GM23338 (cell line): Measurements from ENCODE around the gene SGCD.

ENCODE experiments used
- CREB1 ChIP-seq: fragments of 250-450 bp; sonication (Bioruptor Pico); IDR thresholded peaks from 2 replicates; pipeline ENCODE4 v1.5.0; 2020; ENCODE audit warnings: low read depth, mild to moderate bottlenecking, moderate library complexity
- CTCF ChIP-seq, 2 experiments: fragments of 200-600 bp in 1 of 2; sonication (generic) in 1 of 2; conservative IDR thresholded peaks; 2 replicates each; pipeline versions ENCODE4 v1.5.1 to v1.6.1; 2016 to 2017; ENCODE audit warnings: antibody characterized with exemption in 2 of 2, low read depth in 2 of 2, mild to moderate bottlenecking in 2 of 2, moderate library complexity in 1 of 2
- EZH2 ChIP-seq: fragments of 200-600 bp; sonication (generic); IDR thresholded peaks from one replicate; pipeline ENCODE4 v1.8.0; 2017; ENCODE audit warnings: antibody characterized with exemption, mild to moderate bottlenecking, low read depth; ENCODE audit not compliant: unreplicated experiment
- EZH2phosphoT487 ChIP-seq: fragments of 200-600 bp; sonication (generic); IDR thresholded peaks from one replicate; pipeline ENCODE4 v1.8.1; 2018; ENCODE audit warnings: antibody characterized with exemption; ENCODE audit not compliant: unreplicated experiment
- JUNB ChIP-seq: IDR thresholded peaks from one replicate; pipeline ENCODE4 v1.6.1; 2016; ENCODE audit warnings: antibody characterized with exemption; ENCODE audit not compliant: unreplicated experiment
- POLR2AphosphoS5 ChIP-seq: IDR thresholded peaks from 2 replicates; pipeline ENCODE4 v1.6.1; 2016; ENCODE audit warnings: antibody characterized with exemption, low read depth
- TF ChIP-seq, protein P1 (sequence below): IDR thresholded peaks from one replicate; pipeline ENCODE4 v1.6.1; 2018; ENCODE audit warnings: antibody characterized with exemption; ENCODE audit not compliant: unreplicated experiment
- TF ChIP-seq, protein P2 (sequence below): fragments of 250-450 bp; sonication (Bioruptor Pico); IDR thresholded peaks from 2 replicates; pipeline ENCODE4 v1.5.0; 2020; ENCODE audit warnings: mild to moderate bottlenecking, moderate library complexity
- TF ChIP-seq, protein P3 (sequence below): IDR thresholded peaks from 2 replicates; pipeline ENCODE4 v1.6.1; 2016; ENCODE audit warnings: antibody characterized with exemption

GRCh38 chr5:156718985-156719384 is 392.0 kb downstream of the SGCD start:
- TF ChIP-seq EZH2phosphoT487 (no peak), CTCF (conservative IDR thresholded peaks at IDR 0.05; ENCODE audit: low read depth in 2 of 2) (peak in 1 of 2 experiments; percentile 53; a peak in 3 of 4 replicates), EZH2 (no peak), POLR2AphosphoS5 (no peak), CREB1 (CRISPR knock-in tag) (no peak), JUNB (no peak)
- TF ChIP-seq, protein P1, sequence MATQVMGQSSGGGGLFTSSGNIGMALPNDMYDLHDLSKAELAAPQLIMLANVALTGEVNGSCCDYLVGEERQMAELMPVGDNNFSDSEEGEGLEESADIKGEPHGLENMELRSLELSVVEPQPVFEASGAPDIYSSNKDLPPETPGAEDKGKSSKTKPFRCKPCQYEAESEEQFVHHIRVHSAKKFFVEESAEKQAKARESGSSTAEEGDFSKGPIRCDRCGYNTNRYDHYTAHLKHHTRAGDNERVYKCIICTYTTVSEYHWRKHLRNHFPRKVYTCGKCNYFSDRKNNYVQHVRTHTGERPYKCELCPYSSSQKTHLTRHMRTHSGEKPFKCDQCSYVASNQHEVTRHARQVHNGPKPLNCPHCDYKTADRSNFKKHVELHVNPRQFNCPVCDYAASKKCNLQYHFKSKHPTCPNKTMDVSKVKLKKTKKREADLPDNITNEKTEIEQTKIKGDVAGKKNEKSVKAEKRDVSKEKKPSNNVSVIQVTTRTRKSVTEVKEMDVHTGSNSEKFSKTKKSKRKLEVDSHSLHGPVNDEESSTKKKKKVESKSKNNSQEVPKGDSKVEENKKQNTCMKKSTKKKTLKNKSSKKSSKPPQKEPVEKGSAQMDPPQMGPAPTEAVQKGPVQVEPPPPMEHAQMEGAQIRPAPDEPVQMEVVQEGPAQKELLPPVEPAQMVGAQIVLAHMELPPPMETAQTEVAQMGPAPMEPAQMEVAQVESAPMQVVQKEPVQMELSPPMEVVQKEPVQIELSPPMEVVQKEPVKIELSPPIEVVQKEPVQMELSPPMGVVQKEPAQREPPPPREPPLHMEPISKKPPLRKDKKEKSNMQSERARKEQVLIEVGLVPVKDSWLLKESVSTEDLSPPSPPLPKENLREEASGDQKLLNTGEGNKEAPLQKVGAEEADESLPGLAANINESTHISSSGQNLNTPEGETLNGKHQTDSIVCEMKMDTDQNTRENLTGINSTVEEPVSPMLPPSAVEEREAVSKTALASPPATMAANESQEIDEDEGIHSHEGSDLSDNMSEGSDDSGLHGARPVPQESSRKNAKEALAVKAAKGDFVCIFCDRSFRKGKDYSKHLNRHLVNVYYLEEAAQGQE, result no peak
- TF ChIP-seq, protein P2, sequence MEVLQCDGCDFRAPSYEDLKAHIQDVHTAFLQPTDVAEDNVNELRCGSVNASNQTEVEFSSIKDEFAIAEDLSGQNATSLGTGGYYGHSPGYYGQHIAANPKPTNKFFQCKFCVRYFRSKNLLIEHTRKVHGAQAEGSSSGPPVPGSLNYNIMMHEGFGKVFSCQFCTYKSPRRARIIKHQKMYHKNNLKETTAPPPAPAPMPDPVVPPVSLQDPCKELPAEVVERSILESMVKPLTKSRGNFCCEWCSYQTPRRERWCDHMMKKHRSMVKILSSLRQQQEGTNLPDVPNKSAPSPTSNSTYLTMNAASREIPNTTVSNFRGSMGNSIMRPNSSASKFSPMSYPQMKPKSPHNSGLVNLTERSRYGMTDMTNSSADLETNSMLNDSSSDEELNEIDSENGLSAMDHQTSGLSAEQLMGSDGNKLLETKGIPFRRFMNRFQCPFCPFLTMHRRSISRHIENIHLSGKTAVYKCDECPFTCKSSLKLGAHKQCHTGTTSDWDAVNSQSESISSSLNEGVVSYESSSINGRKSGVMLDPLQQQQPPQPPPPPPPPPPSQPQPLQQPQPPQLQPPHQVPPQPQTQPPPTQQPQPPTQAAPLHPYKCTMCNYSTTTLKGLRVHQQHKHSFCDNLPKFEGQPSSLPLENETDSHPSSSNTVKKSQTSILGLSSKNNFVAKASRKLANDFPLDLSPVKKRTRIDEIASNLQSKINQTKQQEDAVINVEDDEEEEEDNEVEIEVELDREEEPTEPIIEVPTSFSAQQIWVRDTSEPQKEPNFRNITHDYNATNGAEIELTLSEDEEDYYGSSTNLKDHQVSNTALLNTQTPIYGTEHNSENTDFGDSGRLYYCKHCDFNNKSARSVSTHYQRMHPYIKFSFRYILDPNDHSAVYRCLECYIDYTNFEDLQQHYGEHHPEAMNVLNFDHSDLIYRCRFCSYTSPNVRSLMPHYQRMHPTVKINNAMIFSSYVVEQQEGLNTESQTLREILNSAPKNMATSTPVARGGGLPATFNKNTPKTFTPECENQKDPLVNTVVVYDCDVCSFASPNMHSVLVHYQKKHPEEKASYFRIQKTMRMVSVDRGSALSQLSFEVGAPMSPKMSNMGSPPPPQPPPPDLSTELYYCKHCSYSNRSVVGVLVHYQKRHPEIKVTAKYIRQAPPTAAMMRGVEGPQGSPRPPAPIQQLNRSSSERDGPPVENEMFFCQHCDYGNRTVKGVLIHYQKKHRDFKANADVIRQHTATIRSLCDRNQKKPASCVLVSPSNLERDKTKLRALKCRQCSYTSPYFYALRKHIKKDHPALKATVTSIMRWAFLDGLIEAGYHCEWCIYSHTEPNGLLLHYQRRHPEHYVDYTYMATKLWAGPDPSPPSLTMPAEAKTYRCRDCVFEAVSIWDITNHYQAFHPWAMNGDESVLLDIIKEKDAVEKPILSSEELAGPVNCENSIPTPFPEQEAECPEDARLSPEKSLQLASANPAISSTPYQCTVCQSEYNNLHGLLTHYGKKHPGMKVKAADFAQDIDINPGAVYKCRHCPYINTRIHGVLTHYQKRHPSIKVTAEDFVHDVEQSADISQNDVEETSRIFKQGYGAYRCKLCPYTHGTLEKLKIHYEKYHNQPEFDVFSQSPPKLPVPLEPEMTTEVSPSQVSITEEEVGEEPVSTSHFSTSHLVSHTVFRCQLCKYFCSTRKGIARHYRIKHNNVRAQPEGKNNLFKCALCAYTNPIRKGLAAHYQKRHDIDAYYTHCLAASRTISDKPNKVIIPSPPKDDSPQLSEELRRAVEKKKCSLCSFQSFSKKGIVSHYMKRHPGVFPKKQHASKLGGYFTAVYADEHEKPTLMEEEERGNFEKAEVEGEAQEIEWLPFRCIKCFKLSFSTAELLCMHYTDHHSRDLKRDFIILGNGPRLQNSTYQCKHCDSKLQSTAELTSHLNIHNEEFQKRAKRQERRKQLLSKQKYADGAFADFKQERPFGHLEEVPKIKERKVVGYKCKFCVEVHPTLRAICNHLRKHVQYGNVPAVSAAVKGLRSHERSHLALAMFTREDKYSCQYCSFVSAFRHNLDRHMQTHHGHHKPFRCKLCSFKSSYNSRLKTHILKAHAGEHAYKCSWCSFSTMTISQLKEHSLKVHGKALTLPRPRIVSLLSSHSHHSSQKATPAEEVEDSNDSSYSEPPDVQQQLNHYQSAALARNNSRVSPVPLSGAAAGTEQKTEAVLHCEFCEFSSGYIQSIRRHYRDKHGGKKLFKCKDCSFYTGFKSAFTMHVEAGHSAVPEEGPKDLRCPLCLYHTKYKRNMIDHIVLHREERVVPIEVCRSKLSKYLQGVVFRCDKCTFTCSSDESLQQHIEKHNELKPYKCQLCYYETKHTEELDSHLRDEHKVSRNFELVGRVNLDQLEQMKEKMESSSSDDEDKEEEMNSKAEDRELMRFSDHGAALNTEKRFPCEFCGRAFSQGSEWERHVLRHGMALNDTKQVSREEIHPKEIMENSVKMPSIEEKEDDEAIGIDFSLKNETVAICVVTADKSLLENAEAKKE (CRISPR knock-in tag), result no peak
- TF ChIP-seq, protein P3, sequence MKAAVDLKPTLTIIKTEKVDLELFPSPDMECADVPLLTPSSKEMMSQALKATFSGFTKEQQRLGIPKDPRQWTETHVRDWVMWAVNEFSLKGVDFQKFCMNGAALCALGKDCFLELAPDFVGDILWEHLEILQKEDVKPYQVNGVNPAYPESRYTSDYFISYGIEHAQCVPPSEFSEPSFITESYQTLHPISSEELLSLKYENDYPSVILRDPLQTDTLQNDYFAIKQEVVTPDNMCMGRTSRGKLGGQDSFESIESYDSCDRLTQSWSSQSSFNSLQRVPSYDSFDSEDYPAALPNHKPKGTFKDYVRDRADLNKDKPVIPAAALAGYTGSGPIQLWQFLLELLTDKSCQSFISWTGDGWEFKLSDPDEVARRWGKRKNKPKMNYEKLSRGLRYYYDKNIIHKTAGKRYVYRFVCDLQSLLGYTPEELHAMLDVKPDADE, result no peak
